Epithelial cell of esophagus (primary cell): ENCODE data around the gene NES.
A peak's percentile ranks its signal among the peaks of the same experiment; 100 is the strongest.

Experiments
- DNase-seq: peaks from one replicate; pipeline ENCODE4 v3.0.0; 2010; ENCODE audit warnings: low read depth
- H3K4me3 ChIP-seq: 2 replicates; pipeline ENCODE4 v1.5.1; 2011; ENCODE audit warnings: mild to moderate bottlenecking, low read length, control low read depth
- CTCF ChIP-seq: IDR thresholded peaks from 2 replicates; pipeline ENCODE4 v1.5.1; 2011; ENCODE audit warnings: low read depth, mild to moderate bottlenecking, low read length, control low read depth, inconsistent platforms; ENCODE audit not compliant: insufficient read depth; ENCODE audit errors: missing control alignments

NES gene

GRCh38 chr1:156693848-156694689, 16.9 kb upstream of the NES start:
- TF ChIP-seq CTCF: no peak
- DNase-seq: peak; percentile 75
- H3K4me3 ChIP-seq: no peak overlapping the region

- H3K4me3 ChIP-seq: no peak overlapping the region
- no peak for TF ChIP-seq CTCF
- peak; percentile 75 for DNase-seq
Observed at GRCh38 chr1:156692925-156693847, 16.0 kb upstream of the NES start.

GRCh38 chr1:156692441-156692924, 15.3 kb upstream of the NES start:
- peak; percentile 51 for DNase-seq
- no peak for TF ChIP-seq CTCF
- peak overlapping the region; percentile 5 for H3K4me3 ChIP-seq

GRCh38 chr1:156691665-156692440, 14.6 kb upstream of the NES start:
- H3K4me3 ChIP-seq: no peak overlapping the region
- TF ChIP-seq CTCF: peak; percentile 7
- DNase-seq: peak; percentile 96

GRCh38 chr1:156691191-156691590, 14.0 kb upstream of the NES start:
- no peak for TF ChIP-seq CTCF
- H3K4me3 ChIP-seq: no peak overlapping the region
- no peak for DNase-seq

GRCh38 chr1:156690675-156691036, 13.4 kb upstream of the NES start:
- DNase-seq: no peak
- no peak for TF ChIP-seq CTCF
- H3K4me3 ChIP-seq: no peak overlapping the region
